CD14-positive monocyte (primary cell): Measurements from ENCODE around the gene THAP3. TPM values are rescaled to one million over a fixed set of nuclear protein-coding genes. Genes with fewer than 3 reads are reported as not detected.
A peak's percentile ranks its signal among the peaks of the same experiment; 100 is the strongest.

Source experiments
- DNase-seq, 3 donors: peaks; one replicate each; pipeline ENCODE4 v3.0.0-alpha.2; 2011 to 2022
- H2AFZ ChIP-seq: 2 replicates; pipeline ENCODE4 v1.6.0; 2012; ENCODE audit warnings: mild to moderate bottlenecking, low read depth, low read length, inconsistent platforms; ENCODE audit not compliant: insufficient read depth, poor library complexity, severe bottlenecking
- H3K27ac ChIP-seq, 2 donors: 1 replicate in 1 of 2; 2 replicates in 1 of 2; pipeline ENCODE4 v1.5.1; 2012 to 2013; ENCODE audit warnings: low read length in 2 of 2, control low read depth in 1 of 2, inconsistent platforms in 1 of 2, low read depth in 1 of 2, mild to moderate bottlenecking in 1 of 2
- H3K27me3 ChIP-seq, 2 donors: one replicate each; pipeline versions ENCODE4 v1.6.0 to v1.6.1; 2011 to 2013; ENCODE audit warnings: low read length in 2 of 2; ENCODE audit not compliant: control insufficient read depth in 2 of 2, insufficient read depth in 2 of 2
- H3K36me3 ChIP-seq, 2 donors: replicated peaks in 1 of 2; 1 replicate in 1 of 2; 2 replicates in 1 of 2; pipeline versions ENCODE4 v1.5.1 to v1.6.1; 2012 to 2013; ENCODE audit warnings: low read length in 2 of 2, control low read depth in 1 of 2, inconsistent platforms in 1 of 2, mild to moderate bottlenecking in 1 of 2; ENCODE audit not compliant: insufficient read depth in 2 of 2, control insufficient read depth in 1 of 2
- H3K4me1 ChIP-seq, 2 donors: 1 replicate in 1 of 2; 2 replicates in 1 of 2; pipeline versions ENCODE4 v1.5.1 to v1.6.1; 2012 to 2013; ENCODE audit warnings: low read length in 2 of 2, control low read depth in 1 of 2, inconsistent platforms in 1 of 2, mild to moderate bottlenecking in 1 of 2, moderate library complexity in 1 of 2; ENCODE audit not compliant: insufficient read depth in 2 of 2, control insufficient read depth in 1 of 2
- H3K4me2 ChIP-seq: replicated peaks from 2 replicates; pipeline ENCODE3; 2012; ENCODE audit warnings: low read length, moderate library complexity, mild to moderate bottlenecking; ENCODE audit not compliant: poor library complexity, severe bottlenecking; ENCODE audit errors: extremely low read depth
- H3K4me3 ChIP-seq, 3 experiments: fragments of 200-600 bp in 1 of 3; sonication (generic) in 1 of 3; replicated peaks in 1 of 3; 1 replicate in 2 of 3; 2 replicates in 1 of 3; pipeline ENCODE4 v1.5.1; 2011 to 2013; ENCODE audit warnings: low read length in 3 of 3, mild to moderate bottlenecking in 3 of 3, control low read depth in 2 of 3, low read depth in 2 of 3, inconsistent platforms in 1 of 3, moderate library complexity in 1 of 3
- H3K79me2 ChIP-seq: 2 replicates; pipeline ENCODE4 v1.6.0; 2012; ENCODE audit warnings: mild to moderate bottlenecking, control low read depth, inconsistent platforms, low read length, moderate library complexity; ENCODE audit not compliant: insufficient read depth
- H3K9ac ChIP-seq: 2 replicates; pipeline ENCODE4 v1.6.0; 2017; ENCODE audit warnings: low read length, mild to moderate bottlenecking; ENCODE audit not compliant: insufficient read depth, poor library complexity, severe bottlenecking
- H3K9me3 ChIP-seq, 2 donors: replicated peaks in 1 of 2; 1 replicate in 1 of 2; 2 replicates in 1 of 2; pipeline versions ENCODE4 v1.5.1 to v1.6.1; 2012 to 2013; ENCODE audit warnings: low read length in 2 of 2, control low read depth in 1 of 2; ENCODE audit not compliant: control insufficient read depth in 1 of 2, insufficient read depth in 1 of 2
- H4K20me1 ChIP-seq: 2 replicates; pipeline ENCODE4 v1.6.0; 2012; ENCODE audit warnings: mild to moderate bottlenecking, low read length, control low read depth, moderate library complexity; ENCODE audit not compliant: insufficient read depth
- H3K27ac Mint-ChIP-seq, 7 donors: one replicate each; pipeline ENCODE4 v1.8.0; 2020; ENCODE audit warnings: mild to moderate bottlenecking in 7 of 7, mixed read lengths in 7 of 7, moderate library complexity in 6 of 7, inconsistent platforms in 2 of 7
- H3K27me3 Mint-ChIP-seq, 3 donors: one replicate each; pipeline ENCODE4 v1.8.0; 2021 to 2022; ENCODE audit warnings: low read depth in 3 of 3, mild to moderate bottlenecking in 3 of 3, mixed read lengths in 3 of 3, moderate library complexity in 3 of 3, inconsistent platforms in 1 of 3
- H3K36me3 Mint-ChIP-seq, 2 donors: one replicate each; pipeline ENCODE4 v1.8.0; 2020; ENCODE audit warnings: mixed read lengths in 2 of 2, inconsistent platforms in 1 of 2, mild to moderate bottlenecking in 1 of 2
- H3K4me1 Mint-ChIP-seq: one replicate; pipeline ENCODE4 v1.8.0; 2020; ENCODE audit warnings: mild to moderate bottlenecking, mixed read lengths
- H3K4me3 Mint-ChIP-seq, 2 donors: one replicate each; pipeline ENCODE4 v1.8.0; 2020; ENCODE audit warnings: mild to moderate bottlenecking in 2 of 2, mixed read lengths in 2 of 2, moderate library complexity in 1 of 2
- H3K9me3 Mint-ChIP-seq, 7 donors: one replicate each; pipeline ENCODE4 v1.8.0; 2020 to 2022; ENCODE audit warnings: mixed read lengths in 7 of 7, mild to moderate bottlenecking in 6 of 7, moderate library complexity in 6 of 7, inconsistent platforms in 2 of 7
- CTCF ChIP-seq: fragments of 200-600 bp; IDR thresholded peaks from one replicate; pipeline ENCODE4 v1.8.0; 2022; ENCODE audit warnings: antibody characterized with exemption, mild to moderate bottlenecking
- WGBS: methylation state at CpG from one replicate; pipeline ENCODE4 v1.1.5; 2013; ENCODE audit warnings: missing lambda C conversion rate; ENCODE audit not compliant: insufficient coverage; 5-methylcytosine and 5-hydroxymethylcytosine counted together
- intact Hi-C, 2 donors: fragments of 100-400 bp; cut with micrococcal nuclease; formaldehyde crosslinking; loops; one replicate each; pipeline versions ENCODE4 v1.15.0 to v1.15.1; 2023
- polyA plus RNA-seq, 3 donors: library from polyadenylated mRNA; depleted of rRNA in 1 of 3; unstranded in 2 of 3; stranded (reverse) in 1 of 3; fragments of 300-500 nt in 2 of 3; fragments of >200 nt in 1 of 3; fragmentation: Illumina TruSeq in 2 of 3; gene quantifications; 1 replicate in 2 of 3; 2 replicates in 1 of 3; pipeline ENCODE4 v1.2.3, GENCODE V29; 2012 to 2021

THAP3 gene
- polyA plus RNA-seq, 3 donors = 10.3 to 12.8 (median 10.3) TPM

GRCh38 chr1:6596886-6597776 lies 27.5 kb upstream of the THAP3 start:
- WGBS = 96% methylated on average over 10 of the region's 15 CpGs
- H3K27me3 Mint-ChIP-seq = no peaks in the 10 kb centered on the region
- no peak overlapping the region for H3K4me2 ChIP-seq
- DNase-seq = no peak
- H3K4me1 ChIP-seq = peaks cover 28 to 48% of the 10 kb centered on the region in 2 donors
- peaks cover 98% of the 10 kb centered on the region for H4K20me1 ChIP-seq
- H3K4me3 Mint-ChIP-seq = no peak overlapping the region
- H3K27me3 ChIP-seq = no peaks in the 10 kb centered on the region
- no peaks in the 10 kb centered on the region for H3K9me3 ChIP-seq
- H3K36me3 ChIP-seq = peaks cover 57 to 61% of the 10 kb centered on the region in 2 donors
- no peak overlapping the region for H3K4me3 ChIP-seq
- peak overlapping the region in 2 of 7 donors; percentile 37 to 50 for H3K27ac Mint-ChIP-seq
- H3K79me2 ChIP-seq = peaks cover 72% of the 10 kb centered on the region
- no peak overlapping the region for H2AFZ ChIP-seq
- H3K36me3 Mint-ChIP-seq = peaks cover 52 to 75% of the 10 kb centered on the region in 2 donors
- intact Hi-C loops = no loop called here
- H3K27ac ChIP-seq = peak overlapping the region in 1 of 2 donors; percentile 4
- peaks cover 37% of the 10 kb centered on the region for H3K4me1 Mint-ChIP-seq
- H3K9me3 Mint-ChIP-seq = peaks cover 0 to 2% (median 0%) of the 10 kb centered on the region in 7 donors
- H3K9ac ChIP-seq = no peak overlapping the region
- no peak for TF ChIP-seq CTCF

DNA sequence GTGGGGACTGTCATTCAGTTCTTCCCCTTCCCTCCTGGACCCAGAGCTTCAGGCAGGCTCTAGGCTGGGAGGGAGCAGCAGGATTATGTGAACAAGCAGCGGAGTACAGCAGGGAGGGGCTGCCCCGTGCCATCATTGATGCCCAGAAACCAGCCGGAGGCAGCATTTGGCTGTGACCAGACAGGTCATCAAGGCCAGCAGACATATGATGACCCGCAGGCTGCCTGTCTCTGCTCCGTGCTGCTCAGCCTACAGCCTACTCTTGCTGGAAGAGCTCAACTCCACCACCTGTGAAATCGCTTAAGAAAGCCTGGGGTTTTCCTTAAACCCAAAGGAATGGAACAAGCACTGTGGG lies 26.9 kb upstream of the THAP3 start:
- Histone ChIP-seq H3K27ac (peak overlapping the region in 1 of 2 donors; percentile 4), H3K36me3 (peaks cover 51 to 55% of the 10 kb centered on the region in 2 donors), H3K79me2 (peaks cover 76% of the 10 kb centered on the region), H4K20me1 (peaks cover 96% of the 10 kb centered on the region), H3K9me3 (no peaks in the 10 kb centered on the region), H2AFZ (no peak overlapping the region), H3K4me1 (peaks cover 28 to 50% of the 10 kb centered on the region in 2 donors), H3K4me2 (no peak overlapping the region), H3K9ac (no peak overlapping the region), H3K4me3 (no peak overlapping the region), H3K27me3 (no peaks in the 10 kb centered on the region)
- Mint-ChIP-seq H3K36me3 (peaks cover 49 to 69% of the 10 kb centered on the region in 2 donors), H3K27me3 (no peaks in the 10 kb centered on the region), H3K9me3 (peaks cover 0 to 2% (median 0%) of the 10 kb centered on the region in 7 donors), H3K27ac (peak overlapping the region in 3 of 7 donors; percentile 37 to 50 (median 41)), H3K4me3 (no peak overlapping the region), H3K4me1 (peaks cover 37% of the 10 kb centered on the region)
- WGBS = 96% methylated on average over 5 of the region's 6 CpGs
- intact Hi-C loops = no loop called here
- no peak for DNase-seq
- no peak for TF ChIP-seq CTCF
